Retinal pigment epithelial cell (primary cell): ENCODE data around the gene FGD2.

Source experiments
- DNase-seq: peaks from one replicate; pipeline ENCODE4 v3.0.0-alpha.2; 2010; ENCODE audit warnings: low read depth
- H3K4me3 ChIP-seq: 2 replicates; pipeline ENCODE4 v1.5.1; 2011; ENCODE audit warnings: mild to moderate bottlenecking, low read length, control low read depth, moderate library complexity
- CTCF ChIP-seq: conservative IDR thresholded peaks from 2 replicates; pipeline ENCODE4 v1.5.1; 2011; ENCODE audit warnings: low read depth, low read length, control low read depth, inconsistent platforms

The FGD2 gene

GRCh38 chr6:36997811-36998722 lies 7.4 kb upstream of the FGD2 start:
- TF ChIP-seq CTCF = no peak
- no peak overlapping the region for H3K4me3 ChIP-seq
- no peak for DNase-seq

GRCh38 chr6:36998723-36999038 lies 6.8 kb upstream of the FGD2 start:
- no peak overlapping the region for H3K4me3 ChIP-seq
- no peak for TF ChIP-seq CTCF
- DNase-seq = no peak

GRCh38 chr6:36999061-36999750 lies 6.2 kb upstream of the FGD2 start:
- DNase-seq = no peak
- no peak overlapping the region for H3K4me3 ChIP-seq
- TF ChIP-seq CTCF = no peak

- TF ChIP-seq CTCF = no peak
- DNase-seq = no peak
- no peak overlapping the region for H3K4me3 ChIP-seq
Measured at GRCh38 chr6:36999751-37000125, 5.7 kb upstream of the FGD2 start.

GRCh38 chr6:37004044-37004980 lies 1.1 kb upstream of the FGD2 start:
- no peak for DNase-seq
- no peak for TF ChIP-seq CTCF
- H3K4me3 ChIP-seq = no peak overlapping the region

GRCh38 chr6:37005827-37006567 lies 542 bp downstream of the FGD2 start:
- no peak for TF ChIP-seq CTCF
- no peak for DNase-seq
- H3K4me3 ChIP-seq = no peak overlapping the region
